GM23338 (cell line): ENCODE data around the gene CNKSR1. TPM values are rescaled to one million over a fixed set of nuclear protein-coding genes. Genes with fewer than 3 reads are reported as not detected.

Experiments used
- ATAC-seq: fragments of 200-7000 bp; cut with Tn5 transposase; 3 replicates; pipeline ENCODE4 v1.9.1; 2020
- DNase-seq: peaks from one replicate; pipeline ENCODE4 v3.0.0-alpha.2; 2015; ENCODE audit warnings: low spot score
- H2AFZ ChIP-seq: fragments of 200-600 bp; sonication (generic); 2 replicates; pipeline ENCODE4 v1.8.0; 2016; ENCODE audit warnings: antibody characterized with exemption, mild to moderate bottlenecking, moderate library complexity
- H3F3A ChIP-seq: fragments of 200-600 bp; sonication (generic); replicated peaks from 2 replicates; pipeline ENCODE4 v1.8.0; 2017; ENCODE audit warnings: antibody characterized with exemption, mixed run types, low read depth
- H3K27ac ChIP-seq: fragments of 200-600 bp; sonication (generic); 2 replicates; pipeline ENCODE4 v1.6.1; 2016; ENCODE audit warnings: low read depth
- H3K27me3 ChIP-seq: fragments of 200-600 bp; sonication (generic); 2 replicates; pipeline ENCODE4 v1.8.0; 2016; ENCODE audit warnings: mild to moderate bottlenecking, mixed run types, moderate library complexity; ENCODE audit not compliant: insufficient read depth
- H3K36me3 ChIP-seq: fragments of 200-600 bp; sonication (generic); 2 replicates; pipeline ENCODE4 v1.8.0; 2016; ENCODE audit warnings: mild to moderate bottlenecking; ENCODE audit not compliant: insufficient read depth
- H3K4me1 ChIP-seq: fragments of 200-600 bp; sonication (generic); 2 replicates; pipeline ENCODE4 v1.8.0; 2016; ENCODE audit warnings: mild to moderate bottlenecking, moderate library complexity; ENCODE audit not compliant: insufficient read depth
- H3K4me2 ChIP-seq: fragments of 200-600 bp; sonication (generic); 2 replicates; pipeline ENCODE4 v1.7.1; 2017; ENCODE audit warnings: mixed run types
- H3K4me3 ChIP-seq: fragments of 200-600 bp; sonication (generic); 2 replicates; pipeline ENCODE4 v1.6.1; 2016; ENCODE audit warnings: mixed run types
- H3K79me2 ChIP-seq: fragments of 200-600 bp; sonication (generic); replicated peaks from 2 replicates; pipeline ENCODE4 v1.8.0; 2017; ENCODE audit warnings: mild to moderate bottlenecking; ENCODE audit not compliant: insufficient read depth
- H3K9me2 ChIP-seq: fragments of 200-600 bp; sonication (generic); 2 replicates; pipeline ENCODE4 v1.8.0; 2017; ENCODE audit not compliant: insufficient read depth
- H4K20me1 ChIP-seq: fragments of 200-600 bp; sonication (generic); replicated peaks from 2 replicates; pipeline ENCODE4 v1.8.0; 2017; ENCODE audit warnings: mild to moderate bottlenecking; ENCODE audit not compliant: insufficient read depth
- H3K27ac Mint-ChIP-seq: 2 replicates; pipeline ENCODE4 v1.8.0; 2020; ENCODE audit warnings: inconsistent platforms, mild to moderate bottlenecking, moderate library complexity, mixed read lengths
- H3K27me3 Mint-ChIP-seq: 3 replicates; pipeline ENCODE4 v1.8.0; 2022; ENCODE audit warnings: low read depth, mild to moderate bottlenecking, moderate library complexity, mixed read lengths, inconsistent platforms; ENCODE audit not compliant: insufficient read depth, poor library complexity
- H3K36me3 Mint-ChIP-seq: 3 replicates; pipeline ENCODE4 v1.8.0; 2021; ENCODE audit warnings: low read depth, mild to moderate bottlenecking, inconsistent platforms, moderate library complexity, mixed read lengths
- H3K4me1 Mint-ChIP-seq: 3 replicates; pipeline ENCODE4 v1.8.0; 2020; ENCODE audit warnings: mild to moderate bottlenecking, inconsistent platforms, mixed read lengths
- H3K4me3 Mint-ChIP-seq: 3 replicates; pipeline ENCODE4 v1.8.0; 2021; ENCODE audit warnings: moderate library complexity, mild to moderate bottlenecking, inconsistent platforms, mixed read lengths
- H3K9me3 Mint-ChIP-seq: 3 replicates; pipeline ENCODE4 v1.8.0; 2020; ENCODE audit warnings: moderate library complexity, mild to moderate bottlenecking, inconsistent platforms, mixed read lengths
- CREB1 ChIP-seq: fragments of 250-450 bp; sonication (Bioruptor Pico); IDR thresholded peaks from 2 replicates; pipeline ENCODE4 v1.5.0; 2020; ENCODE audit warnings: low read depth, mild to moderate bottlenecking, moderate library complexity
- CTCF ChIP-seq, 2 experiments: fragments of 200-600 bp in 1 of 2; sonication (generic) in 1 of 2; conservative IDR thresholded peaks; 2 replicates each; pipeline versions ENCODE4 v1.5.1 to v1.6.1; 2016 to 2017; ENCODE audit warnings: antibody characterized with exemption in 2 of 2, low read depth in 2 of 2, mild to moderate bottlenecking in 2 of 2, moderate library complexity in 1 of 2
- ETS1 ChIP-seq: IDR thresholded peaks from 2 replicates; pipeline ENCODE4 v1.6.1; 2016; ENCODE audit warnings: antibody characterized with exemption
- NANOG ChIP-seq: IDR thresholded peaks from 2 replicates; pipeline ENCODE4 v1.6.1; 2016; ENCODE audit warnings: antibody characterized with exemption, borderline replicate concordance
- POLR2AphosphoS5 ChIP-seq: IDR thresholded peaks from 2 replicates; pipeline ENCODE4 v1.6.1; 2016; ENCODE audit warnings: antibody characterized with exemption, low read depth
- ZNF114 ChIP-seq: fragments of 250-450 bp; sonication (Bioruptor Pico); IDR thresholded peaks from 2 replicates; pipeline ENCODE4 v1.5.0; 2020; ENCODE audit warnings: mild to moderate bottlenecking, moderate library complexity
- ZNF331 ChIP-seq: fragments of 250-450 bp; sonication (Bioruptor Pico); IDR thresholded peaks from 2 replicates; pipeline ENCODE4 v1.5.0; 2020; ENCODE audit warnings: low read depth, mild to moderate bottlenecking, moderate library complexity
- ZNF462 ChIP-seq: fragments of 250-450 bp; sonication (Bioruptor Pico); IDR thresholded peaks from 2 replicates; pipeline ENCODE4 v1.5.0; 2020; ENCODE audit warnings: mild to moderate bottlenecking, moderate library complexity
- polyA plus RNA-seq: library from polyadenylated mRNA; unstranded; fragments of >200 nt; fragmentation: Nextera tagmentation; extraction: Ambion mirVana; gene quantifications from 2 replicates; pipeline ENCODE4 v1.2.1, GENCODE V29; 2016
- total RNA-seq: library from RNA; depleted of rRNA; stranded (reverse); fragments of >200 nt; shearing (Covaris generic); gene quantifications from 2 replicates; pipeline ENCODE4 v1.2.3, GENCODE V29; 2014

CNKSR1 gene
- total and polyA plus RNA-seq, 2 experiments from 2014 or later = 9.7 to 12.5 TPM

GRCh38 chr1:26169669-26170471 is 7.4 kb upstream of the CNKSR1 start, which contains the start of gene ZNF593:
Gene ZNF593, plus strand, starts transcription at chr1:26169908. Its CDS starts 76 bp downstream, at chr1:26169984.
- peak; percentile 93 for DNase-seq
- Histone ChIP-seq H3F3A (no peaks in the 10 kb centered on the region), H4K20me1 (no peaks in the 10 kb centered on the region), H3K4me1 (peaks cover 20% of the 10 kb centered on the region), H3K9me2 (no peaks in the 10 kb centered on the region), H3K4me3 (peak within 1 kb of the TSS; percentile 94), H3K79me2 (0 out of 2 replicates have a peak, but pooled peaks cover 4% of the 10 kb centered on the region), H3K36me3 (no peaks in the 10 kb centered on the region), H3K27me3 (peaks cover 26% of the 10 kb centered on the region), H3K27ac (no peak within 1 kb of the TSS), H2AFZ (peak within 1 kb of the TSS; percentile 83), H3K4me2 (peak within 1 kb of the TSS; percentile 99)
- H3K36me3 Mint-ChIP-seq = no peaks in the 10 kb centered on the region; the same call in 2 of the 3 replicates
- peak within 1 kb of the TSS; percentile 84 for H3K27ac Mint-ChIP-seq
- TF ChIP-seq POLR2AphosphoS5 (peak; percentile 94), NANOG (0 out of 2 replicates have a peak, but pooled peaks have one; percentile 21), CREB1 (CRISPR knock-in tag) (peak; percentile 100), ZNF462 (no peak), ZNF114 (CRISPR knock-in tag) (no peak), ETS1 (no peak; the same call in 1 of the 2 replicates), ZNF331 (0 out of 2 replicates have a peak, but pooled peaks have one; percentile 24), CTCF (conservative IDR thresholded peaks at IDR 0.05; ENCODE audit: low read depth in 2 of 2) (peak; percentile 69 to 92)
- peaks cover 40% of the 10 kb centered on the region for H3K27me3 Mint-ChIP-seq
- peaks cover 21% of the 10 kb centered on the region for H3K4me1 Mint-ChIP-seq
- peak; percentile 82 for ATAC-seq
- peak within 1 kb of the TSS; percentile 88 for H3K4me3 Mint-ChIP-seq
- H3K9me3 Mint-ChIP-seq = no peaks in the 10 kb centered on the region
